Erythroblast (primary cell): ENCODE results near the gene TFDP1.

ENCODE experiments used
- DNase-seq, 2 experiments: peaks; one replicate each; lab custom pipeline; 2025; lab: John Stamatoyannopoulos, UW
- GATA1 ChIP-seq: IDR thresholded peaks from 2 replicates; pipeline ENCODE4 v1.6.1; 2011; ENCODE audit warnings: low read depth, mild to moderate bottlenecking, control low read depth, low read length, moderate library complexity
- POLR2A ChIP-seq: IDR thresholded peaks from 2 replicates; pipeline ENCODE4 v1.6.1; 2011; ENCODE audit warnings: mild to moderate bottlenecking, low read length

Gene TFDP1

DNA sequence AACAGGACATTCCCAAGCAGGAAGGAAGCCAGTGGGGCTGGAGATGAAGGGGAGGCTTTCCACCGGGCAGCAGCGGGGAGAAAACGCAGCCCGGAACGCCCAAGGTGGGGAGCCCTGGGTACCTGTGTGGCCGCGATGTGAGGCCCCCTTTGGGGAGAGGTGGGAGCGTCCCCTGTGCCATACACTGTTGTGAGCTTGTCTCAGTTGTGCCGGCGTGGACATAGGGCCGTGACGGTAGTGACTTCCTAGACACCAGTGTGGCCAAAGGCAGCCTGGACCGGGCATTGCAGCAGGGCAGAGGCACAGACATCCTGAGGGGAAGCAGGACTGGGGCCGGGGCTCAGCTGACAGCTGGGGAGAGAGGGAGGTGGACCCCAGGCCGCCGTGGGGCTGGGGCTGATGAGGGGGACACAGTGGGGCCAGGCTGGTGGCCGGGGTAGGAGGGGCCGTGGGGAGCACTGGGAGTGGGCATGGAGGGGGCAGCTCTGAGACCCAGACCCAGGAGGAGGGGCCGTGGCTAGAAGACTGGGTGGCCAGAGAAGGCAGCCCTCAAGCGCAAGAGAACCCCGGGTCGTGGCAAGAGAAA, 38.5 kb upstream of the TFDP1 start:
- TF ChIP-seq GATA1 (no peak), POLR2A (no peak)
- DNase-seq: no peak

GRCh38 chr13:113546571-113547237, 37.8 kb upstream of the TFDP1 start:
- TF ChIP-seq GATA1 (no peak), POLR2A (no peak)
- no peak for DNase-seq

GRCh38 chr13:113547238-113547971, 37.1 kb upstream of the TFDP1 start:
- TF ChIP-seq GATA1 (no peak), POLR2A (no peak)
- DNase-seq: no peak

GRCh38 chr13:113548171-113548641, 36.3 kb upstream of the TFDP1 start:
- TF ChIP-seq GATA1: no peak
- TF ChIP-seq POLR2A: no peak
- no peak for DNase-seq

GRCh38 chr13:113548778-113549621, 35.6 kb upstream of the TFDP1 start:
- no peak for DNase-seq
- TF ChIP-seq GATA1: no peak

- TF ChIP-seq POLR2A: no peak
- no peak for TF ChIP-seq GATA1
Observed at GRCh38 chr13:113550453-113550852, 34.1 kb upstream of the TFDP1 start.

DNA sequence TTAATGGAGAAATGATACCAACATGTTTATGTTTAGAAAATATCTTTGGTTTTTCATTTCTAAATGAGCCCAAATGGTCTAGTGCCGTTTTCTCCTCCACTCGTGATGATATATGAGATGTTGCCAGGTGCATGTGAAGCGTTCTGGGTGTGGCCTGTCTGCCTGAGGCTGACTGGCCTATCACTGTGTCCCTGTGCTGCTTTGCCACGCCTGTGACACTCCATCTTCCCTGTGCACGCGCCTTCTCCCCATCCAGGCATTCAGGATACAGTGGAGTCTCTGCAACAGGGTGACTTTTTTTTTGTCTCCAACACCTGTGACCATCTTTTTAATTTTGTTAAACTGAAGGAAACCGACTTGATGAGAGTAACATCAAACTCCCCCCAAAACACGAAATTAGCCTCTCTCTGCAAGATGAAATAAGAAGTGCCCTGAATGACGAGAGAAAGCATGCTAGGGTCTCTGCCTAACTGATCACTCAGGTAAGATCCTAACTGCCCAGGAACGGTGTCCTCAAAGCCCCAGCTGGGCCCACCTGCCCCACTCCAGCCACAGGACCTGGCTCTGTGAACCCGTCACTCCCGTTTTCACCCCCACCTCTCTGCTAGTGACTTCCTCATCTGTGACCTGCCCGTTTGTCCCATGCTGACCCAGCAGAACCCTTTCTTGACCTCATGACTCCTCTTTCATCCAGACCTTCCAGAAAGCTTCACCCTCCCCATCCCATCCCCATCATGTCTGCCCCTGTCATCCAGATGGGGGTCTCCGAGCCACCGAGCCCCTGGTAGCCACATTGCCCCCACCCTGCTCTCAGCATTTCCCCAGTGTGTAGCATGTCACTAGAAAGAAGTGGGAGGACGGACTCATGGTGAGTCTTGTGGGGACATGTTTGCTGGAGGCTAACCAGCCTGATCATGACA, 33.2 kb upstream of the TFDP1 start:
- no peak for TF ChIP-seq POLR2A
- no peak for TF ChIP-seq GATA1
- DNase-seq: no peak

More at GRCh38 chr13:113550453-113550852, 34.1 kb upstream of the TFDP1 start:
- no peak for DNase-seq

GRCh38 chr13:113552079-113552478, 32.5 kb upstream of the TFDP1 start:
- DNase-seq: no peak
- no peak for TF ChIP-seq POLR2A
- TF ChIP-seq GATA1: no peak

DNA sequence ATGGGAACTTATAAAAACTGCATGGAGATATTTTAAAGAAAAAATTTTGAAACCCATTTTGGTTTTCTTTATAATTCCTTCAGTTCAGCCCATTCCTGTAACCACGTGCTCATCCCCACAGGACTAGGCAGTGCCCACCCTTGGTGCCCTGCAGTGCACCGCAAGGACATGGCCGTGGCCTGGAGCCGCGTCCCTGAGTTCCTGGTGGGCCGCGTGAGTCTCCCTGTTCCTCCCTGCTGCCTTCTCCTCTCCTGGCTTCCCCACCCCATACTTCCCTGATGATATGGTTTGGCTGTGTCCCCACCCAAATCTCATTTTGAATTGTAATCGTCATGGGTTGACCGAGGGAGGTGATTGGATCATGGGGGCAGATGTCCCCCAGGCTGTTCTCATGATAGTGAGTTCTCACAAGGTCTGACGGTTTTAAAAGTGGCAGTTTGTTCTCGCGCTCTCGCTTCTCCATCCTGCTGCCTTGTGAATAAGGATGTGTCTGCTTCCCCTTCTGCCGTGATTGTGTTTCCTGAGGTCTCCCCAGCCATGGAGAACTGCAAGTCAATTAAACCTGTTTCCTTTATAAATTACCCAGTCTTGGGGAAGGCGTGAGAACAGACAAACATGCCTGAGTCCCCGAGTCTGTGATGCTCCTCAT, 31.6 kb upstream of the TFDP1 start:
- TF ChIP-seq GATA1 (no peak), POLR2A (no peak)
- no peak for DNase-seq

- no peak for DNase-seq
- TF ChIP-seq POLR2A (no peak), GATA1 (no peak)
Observed at GRCh38 chr13:113553511-113554332, 30.8 kb upstream of the TFDP1 start.

- TF ChIP-seq GATA1 (no peak), POLR2A (no peak)
- DNase-seq: no peak
Observed at GRCh38 chr13:113554333-113554700, 30.2 kb upstream of the TFDP1 start.
